Upper lobe of left lung (tissue), 4 donors: ENCODE data around the gene SH3GL3.

Experiments
- CTCF ChIP-seq, 6 experiments: fragments of 450-650 bp in 4 of 6; fragments of 200-600 bp in 2 of 6; sonication (generic) in 2 of 6; IDR thresholded peaks; one replicate each; pipeline ENCODE4 v1.5.1; 2016 to 2019; ENCODE audit warnings: antibody characterized with exemption in 6 of 6
- EP300 ChIP-seq, 4 donors: sonication (generic); formaldehyde crosslinking; IDR thresholded peaks; one replicate each; pipeline ENCODE4 v1.5.1; 2017; ENCODE audit warnings: antibody characterized with exemption in 4 of 4, control low read depth in 2 of 4
- POLR2A ChIP-seq, 4 donors: fragments of 450-650 bp; IDR thresholded peaks; one replicate each; pipeline ENCODE4 v1.5.1; 2016 to 2017; ENCODE audit warnings: antibody characterized with exemption in 4 of 4, mild to moderate bottlenecking in 2 of 4

GRCh38 chr15:83569341-83569740 is 122.2 kb downstream of the SH3GL3 start:
- TF ChIP-seq CTCF (IDR thresholded peaks at IDR 0.05): no peak
- TF ChIP-seq POLR2A (IDR thresholded peaks at IDR 0.05): no peak
- TF ChIP-seq EP300 (IDR thresholded peaks at IDR 0.05): no peak
